GM18867 (cell line): ENCODE measurements around the gene PROSER3.
"Not testable (repeated sequence)": the region's sequence is repeated elsewhere in the genome, so short reads cannot be mapped to it uniquely, and the experiment has no call there.

Experiments
- ATAC-seq: cut with Tn5 transposase; IDR thresholded peaks from one replicate; pipeline ENCODE4 v1.9.1; 2021; ENCODE audit warnings: mild to moderate bottlenecking, moderate library complexity; ENCODE audit not compliant: unreplicated experiment

The PROSER3 gene

GRCh38 chr19:35722461-35722860 lies 35.5 kb upstream of the PROSER3 start:
- no peak for ATAC-seq

- no peak for ATAC-seq
Measured at GRCh38 chr19:35722897-35723296, 35.1 kb upstream of the PROSER3 start.

DNA sequence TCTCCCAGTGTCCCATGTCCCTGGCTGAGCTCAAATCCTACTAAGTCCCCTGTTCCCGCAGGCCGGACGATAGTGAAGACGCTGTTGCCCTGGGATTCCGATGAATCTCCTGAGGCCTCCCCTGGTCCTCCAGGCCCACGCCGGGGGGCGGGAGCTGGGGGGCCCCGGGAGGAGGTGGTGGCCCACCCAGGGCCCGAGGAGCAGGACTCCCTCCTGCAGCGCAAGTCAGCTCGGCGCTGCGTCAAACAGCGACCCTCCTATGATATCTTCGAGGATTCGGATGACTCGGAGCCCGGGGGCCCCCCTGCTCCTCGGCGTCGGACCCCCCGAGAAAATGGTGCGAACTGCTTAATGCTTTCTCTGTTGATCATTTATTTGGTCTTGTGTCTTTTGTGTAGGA lies 34.3 kb upstream of the PROSER3 start:
- no peak for ATAC-seq

DNA sequence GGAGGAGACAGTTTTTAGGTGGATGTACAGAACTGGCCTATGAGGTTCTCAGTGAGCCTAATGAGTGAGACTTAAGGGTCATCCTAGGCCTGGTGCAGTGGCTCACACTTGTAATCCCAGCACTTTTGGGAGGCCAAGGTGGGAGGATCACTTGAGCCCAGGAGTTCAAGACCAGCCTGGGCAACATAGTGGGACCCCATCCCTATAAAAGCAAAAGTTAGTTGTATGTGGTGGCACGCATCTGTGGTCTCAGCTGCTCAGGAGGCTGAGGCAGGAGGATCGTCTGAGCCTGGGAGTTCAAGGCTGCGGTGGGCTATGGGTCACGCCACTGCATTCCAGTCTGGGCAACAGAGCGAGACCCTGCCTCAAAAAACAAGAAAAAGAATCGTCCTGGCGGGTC lies 33.8 kb upstream of the PROSER3 start:
- ATAC-seq = not testable (repeated sequence)

- no peak for ATAC-seq
Measured at GRCh38 chr19:35724560-35724959, 33.4 kb upstream of the PROSER3 start.

GRCh38 chr19:35725216-35725861 lies 32.6 kb upstream of the PROSER3 start:
- ATAC-seq = no peak

- ATAC-seq = no peak
Measured at GRCh38 chr19:35727053-35727955, 30.7 kb upstream of the PROSER3 start.

DNA sequence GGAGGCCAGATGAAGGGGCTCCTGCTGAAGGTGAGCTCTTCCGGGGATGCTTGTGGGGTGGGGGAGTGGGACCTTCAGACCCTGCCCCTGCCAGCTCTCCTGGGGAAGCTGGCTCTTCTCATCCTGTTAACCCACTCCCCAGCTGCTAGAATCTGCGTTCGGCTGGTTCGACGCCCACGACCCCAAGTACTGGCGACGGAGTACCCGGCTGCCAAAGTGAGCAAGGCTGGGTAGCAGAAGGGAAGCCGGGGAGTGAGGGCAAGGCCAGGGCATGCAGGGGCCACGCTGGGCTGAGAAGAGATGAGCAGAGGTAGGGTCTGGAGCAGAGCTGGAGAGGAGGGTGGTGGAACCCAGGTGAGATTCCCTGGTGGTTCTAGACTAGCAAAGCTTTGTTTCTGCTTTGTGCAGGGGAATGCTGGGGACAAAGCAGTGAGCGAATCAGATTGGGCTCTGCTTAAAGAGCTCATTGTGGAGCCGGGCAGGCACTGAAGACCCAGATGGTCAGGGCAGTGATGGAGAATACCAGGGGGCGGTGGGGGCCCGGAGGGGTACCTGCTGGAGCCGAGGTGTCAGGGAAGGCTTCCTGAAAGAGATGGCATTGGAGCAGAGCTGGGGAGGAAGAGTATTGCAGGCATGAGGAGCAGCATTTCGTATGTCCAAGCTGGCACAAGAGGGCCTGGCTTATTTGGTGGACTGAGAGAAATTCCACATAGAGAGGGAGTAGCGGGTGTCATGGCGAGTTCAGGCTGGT lies 29.8 kb upstream of the PROSER3 start:
- no peak for ATAC-seq

- ATAC-seq = no peak
Measured at GRCh38 chr19:35729021-35729420, 29.0 kb upstream of the PROSER3 start.

DNA sequence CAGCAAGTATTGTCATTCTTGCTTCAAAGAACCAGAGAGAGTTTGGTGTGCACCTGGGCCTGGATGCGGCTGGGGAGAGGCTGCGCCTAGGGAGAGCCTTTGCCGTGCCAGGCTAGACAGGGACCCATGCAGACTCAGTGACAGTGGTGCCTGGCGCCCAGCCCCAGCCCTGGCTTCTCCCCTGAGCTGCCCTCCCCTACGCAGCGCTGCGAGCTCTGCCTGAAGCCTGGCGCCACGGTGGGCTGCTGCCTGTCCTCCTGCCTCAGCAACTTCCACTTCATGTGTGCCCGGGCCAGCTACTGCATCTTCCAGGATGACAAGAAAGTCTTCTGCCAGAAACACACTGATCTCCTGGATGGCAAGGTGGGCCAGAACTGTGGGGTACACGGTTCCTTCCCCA lies 28.2 kb upstream of the PROSER3 start:
- ATAC-seq = no peak

- ATAC-seq = no peak
Measured at GRCh38 chr19:35730326-35730725, 27.6 kb upstream of the PROSER3 start.

- ATAC-seq = no peak
Measured at GRCh38 chr19:35731353-35731752, 26.6 kb upstream of the PROSER3 start.

GRCh38 chr19:35731779-35732405 lies 26.1 kb upstream of the PROSER3 start:
- ATAC-seq = no peak

- ATAC-seq = no peak
Measured at GRCh38 chr19:35732540-35733179, 25.3 kb upstream of the PROSER3 start.

DNA sequence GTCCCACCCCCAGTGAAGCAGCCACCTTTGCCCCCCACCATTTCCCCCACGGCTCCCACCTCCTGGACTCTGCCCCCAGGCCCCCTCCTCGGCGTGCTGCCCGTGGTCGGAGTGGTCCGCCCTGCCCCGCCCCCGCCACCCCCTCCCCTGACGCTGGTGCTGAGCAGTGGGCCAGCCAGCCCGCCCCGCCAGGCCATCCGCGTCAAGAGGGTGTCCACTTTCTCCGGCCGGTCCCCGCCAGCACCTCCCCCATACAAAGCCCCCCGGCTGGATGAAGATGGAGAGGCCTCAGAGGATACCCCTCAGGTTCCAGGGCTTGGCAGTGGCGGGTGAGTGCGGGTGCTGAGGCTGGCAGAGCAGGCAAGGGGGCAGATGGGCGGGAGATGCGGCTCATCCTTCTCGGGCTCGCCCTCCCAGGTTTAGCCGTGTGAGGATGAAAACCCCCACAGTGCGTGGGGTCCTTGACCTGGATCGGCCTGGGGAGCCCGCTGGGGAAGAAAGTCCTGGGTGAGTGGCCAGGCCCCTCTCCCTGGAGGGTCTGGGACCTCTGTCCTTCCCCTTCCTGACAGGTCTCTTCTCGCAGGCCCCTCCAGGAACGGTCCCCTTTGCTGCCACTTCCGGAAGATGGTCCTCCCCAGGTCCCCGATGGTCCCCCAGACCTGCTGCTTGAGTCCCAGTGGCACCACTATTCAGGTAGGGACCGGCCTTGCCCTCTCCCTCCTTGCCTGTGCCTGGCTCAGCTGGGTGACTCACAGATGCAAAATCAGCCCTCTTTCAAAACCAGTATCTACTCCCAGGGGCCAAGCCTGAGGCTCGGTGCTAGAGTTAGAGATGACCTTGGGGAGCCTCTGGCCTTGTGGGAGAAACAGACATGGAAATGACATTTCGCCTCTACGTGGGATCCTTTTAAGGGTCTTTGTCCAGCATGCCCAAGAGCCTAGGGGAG lies 24.5 kb upstream of the PROSER3 start:
- no peak for ATAC-seq

DNA sequence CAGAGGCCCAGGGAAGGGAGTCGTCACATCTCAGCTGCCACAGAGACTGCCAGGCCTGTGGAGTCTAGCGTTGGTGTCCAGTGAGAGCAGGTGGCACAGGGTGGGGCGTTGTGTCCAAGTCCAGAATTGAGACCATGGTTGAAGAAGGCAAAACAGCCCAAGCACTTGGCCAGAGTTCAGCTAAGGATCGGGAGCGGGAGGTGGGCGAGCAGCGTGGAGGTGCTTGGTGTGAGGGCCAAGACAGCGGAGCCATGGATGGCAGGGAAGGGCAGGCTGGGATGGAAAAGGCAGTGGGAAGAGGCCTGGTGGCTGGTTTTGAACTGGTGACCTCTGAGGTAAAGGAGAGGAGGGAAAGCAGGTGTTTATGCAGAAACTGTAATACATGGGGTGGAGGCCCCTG lies 23.7 kb upstream of the PROSER3 start:
- ATAC-seq = no peak

DNA sequence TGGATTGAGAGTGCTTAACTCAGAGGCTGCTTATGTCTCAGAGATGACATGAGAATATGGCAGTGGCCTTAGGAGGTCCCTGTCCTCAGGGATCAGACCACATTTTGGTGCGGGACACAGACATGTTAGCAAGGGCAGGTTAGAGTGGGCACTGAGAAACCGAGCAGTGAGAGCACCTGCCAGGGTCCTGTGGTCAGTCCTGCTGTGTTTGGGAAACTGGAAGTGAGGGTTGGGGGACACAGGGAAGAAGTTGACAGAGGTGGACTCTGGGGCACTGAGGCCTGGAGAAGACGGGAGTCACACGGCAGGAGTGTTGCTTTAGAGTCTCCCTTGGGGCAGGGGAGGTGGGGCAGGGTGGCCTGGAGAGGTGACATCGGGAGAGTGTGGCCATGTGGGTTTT lies 23.1 kb upstream of the PROSER3 start:
- no peak for ATAC-seq

DNA sequence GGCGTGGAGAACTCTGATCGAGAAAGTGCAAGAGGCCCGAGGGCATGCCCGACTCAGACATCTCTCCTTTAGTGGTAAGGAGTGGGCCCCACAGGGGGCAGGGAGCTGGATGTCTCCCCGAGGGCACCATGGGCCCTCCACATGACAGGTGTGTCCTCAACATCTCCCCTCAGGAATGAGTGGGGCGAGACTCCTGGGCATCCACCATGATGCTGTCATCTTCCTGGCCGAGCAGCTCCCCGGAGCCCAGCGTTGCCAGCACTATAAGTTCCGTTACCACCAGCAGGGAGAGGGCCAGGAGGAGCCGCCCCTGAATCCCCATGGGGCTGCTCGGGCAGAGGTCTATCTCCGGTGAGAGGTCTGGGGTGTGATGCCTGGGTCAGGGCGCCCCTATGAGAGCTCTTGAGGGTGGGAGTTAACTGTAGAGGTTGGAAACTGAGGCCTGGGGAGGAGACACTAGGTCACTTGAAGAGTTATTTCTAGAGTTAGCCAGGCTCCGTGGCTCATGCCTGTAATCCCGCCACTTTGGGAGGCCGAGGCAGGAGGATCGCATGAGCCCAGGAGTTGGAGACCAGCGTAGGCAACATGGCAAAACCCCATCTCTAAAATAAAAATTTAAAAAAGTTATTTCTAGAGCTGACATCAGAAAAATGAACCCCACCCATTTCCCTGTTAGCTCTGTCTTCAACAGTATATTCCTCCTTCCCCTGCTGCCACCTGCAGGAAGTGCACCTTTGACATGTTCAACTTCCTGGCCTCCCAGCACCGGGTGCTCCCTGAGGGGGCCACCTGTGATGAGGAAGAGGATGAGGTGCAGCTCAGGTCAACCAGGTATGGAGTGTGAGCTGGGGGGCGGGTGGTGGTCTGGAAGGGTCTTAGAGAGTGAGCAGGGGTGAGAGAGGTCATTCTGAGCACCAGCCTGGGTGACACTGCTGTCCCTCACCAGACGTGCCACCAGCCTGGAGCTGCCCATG lies 20.8 kb upstream of the PROSER3 start:
- ATAC-seq = no peak
